Activated CD8-positive, alpha-beta memory T cell treated with anti-CD3 and anti-CD28 coated beads for 1 hour (primary cell): Measurements from ENCODE around the gene SBF1.
A peak's percentile ranks its signal among the peaks of the same experiment; 100 is the strongest.

Source experiments
- DNase-seq, 2 donors: peaks; one replicate each; pipeline ENCODE4 v3.0.0-alpha.2; 2020; ENCODE audit warnings: low read depth in 1 of 2; ENCODE audit errors: extremely low read depth in 1 of 2

The SBF1 gene

GRCh38 chr22:50485221-50486131 is 10.6 kb upstream of the SBF1 start:
- DNase-seq = no peak

- DNase-seq = no peak
Measured at GRCh38 chr22:50483977-50484853, 9.4 kb upstream of the SBF1 start.

- DNase-seq = no peak
Measured at GRCh38 chr22:50483556-50483955, 8.7 kb upstream of the SBF1 start.

- DNase-seq = no peak
Measured at GRCh38 chr22:50483106-50483505, 8.3 kb upstream of the SBF1 start.

GRCh38 chr22:50482107-50483074 is 7.6 kb upstream of the SBF1 start:
- no peak for DNase-seq

- peak in 1 of 2 donors; percentile 45 for DNase-seq
Measured at GRCh38 chr22:50481440-50482106, 6.7 kb upstream of the SBF1 start, which contains the start of gene ADM2. TSS of gene ADM2 (plus strand) at chr22:50481543. CDS start at chr22:50481848, 305 bp downstream.

GRCh38 chr22:50481045-50481439 is 6.2 kb upstream of the SBF1 start:
- no peak for DNase-seq

GRCh38 chr22:50479721-50480120 is 4.9 kb upstream of the SBF1 start:
- no peak for DNase-seq

- DNase-seq = no peak
Measured at GRCh38 chr22:50477923-50478322, 3.1 kb upstream of the SBF1 start.

GRCh38 chr22:50476868-50477267 is 2.0 kb upstream of the SBF1 start:
- no peak for DNase-seq

- DNase-seq = no peak
Measured at GRCh38 chr22:50475652-50476002, 792 bp upstream of the SBF1 start.

GRCh38 chr22:50473855-50474671 is 772 bp downstream of the SBF1 start:
- DNase-seq = no peak

GRCh38 chr22:50473088-50473487 is 1.7 kb downstream of the SBF1 start:
- peak; percentile 28 to 33 for DNase-seq

- no peak for DNase-seq
Measured at GRCh38 chr22:50471962-50472361, 2.9 kb downstream of the SBF1 start.

- DNase-seq = no peak
Measured at GRCh38 chr22:50471197-50471847, 3.5 kb downstream of the SBF1 start.

GRCh38 chr22:50470491-50470890 is 4.3 kb downstream of the SBF1 start:
- DNase-seq = no peak

GRCh38 chr22:50469377-50470305 is 5.2 kb downstream of the SBF1 start:
- DNase-seq = peak; percentile 93 to 96

- DNase-seq = no peak
Measured at GRCh38 chr22:50468626-50469025, 6.2 kb downstream of the SBF1 start.
